HEK293 (cell line): Measurements from ENCODE around the gene ABLIM2.

Experiments used
- CTCF ChIA-PET: fragments of 350-600 bp; formaldehyde crosslinking; extraction: SDS; loops from one replicate; lab custom pipeline; 2021; ENCODE audit warnings: antibody characterized with exemption; lab: Yijun Ruan, JAX
- POLR2A ChIA-PET: fragments of 300-600 bp; formaldehyde crosslinking; extraction: SDS; loops from one replicate; lab custom pipeline; 2020; ENCODE audit warnings: antibody characterized with exemption, inconsistent platforms; lab: Yijun Ruan, JAX
- H3K27ac ChIP-seq: fragments of 200-500 bp; sonication (Bioruptor generic); 2 replicates; pipeline ENCODE4 v1.5.1; 2014; ENCODE audit warnings: low read depth, low read length, control low read depth, inconsistent platforms; ENCODE audit errors: extremely low read depth
- H3K36me3 ChIP-seq, 2 experiments: fragments of 200-500 bp in 1 of 2; sonication (Bioruptor generic) in 1 of 2; 1 replicate in 1 of 2; 2 replicates in 1 of 2; pipeline ENCODE4 v1.5.1; 2014 to 2017; ENCODE audit warnings: inconsistent platforms in 2 of 2, low read length in 2 of 2; ENCODE audit not compliant: control insufficient read depth in 2 of 2, insufficient read depth in 1 of 2
- H3K4me1 ChIP-seq: fragments of 200-500 bp; sonication (Bioruptor generic); 2 replicates; pipeline ENCODE4 v1.5.1; 2014; ENCODE audit warnings: mild to moderate bottlenecking, low read length, inconsistent platforms; ENCODE audit not compliant: control insufficient read depth, insufficient read depth
- H3K4me3 ChIP-seq: 2 replicates; pipeline ENCODE4 v1.5.1; 2011; ENCODE audit warnings: low read depth, mild to moderate bottlenecking, control low read depth, low read length, moderate library complexity
- H3K9me3 ChIP-seq: fragments of 200-500 bp; sonication (Bioruptor generic); 2 replicates; pipeline ENCODE4 v1.5.1; 2014; ENCODE audit warnings: low read depth, low read length, inconsistent platforms; ENCODE audit not compliant: control insufficient read depth, insufficient read depth
- EGR2 ChIP-seq: fragments of 450-650 bp; formaldehyde crosslinking; IDR thresholded peaks from 2 replicates; pipeline ENCODE4 v1.5.1; 2016; ENCODE audit warnings: low read depth, missing biosample characterization, missing genetic modification characterization
- GFI1B ChIP-seq: fragments of 450-650 bp; formaldehyde crosslinking; IDR thresholded peaks from 2 replicates; pipeline ENCODE4 v1.5.1; 2016; ENCODE audit warnings: missing biosample characterization, missing genetic modification characterization
- KLF8 ChIP-seq: fragments of 450-650 bp; formaldehyde crosslinking; IDR thresholded peaks from 2 replicates; pipeline ENCODE4 v1.5.1; 2016; ENCODE audit warnings: missing biosample characterization, missing genetic modification characterization
- OVOL3 ChIP-seq: fragments of 450-650 bp; formaldehyde crosslinking; IDR thresholded peaks from 2 replicates; pipeline ENCODE4 v1.5.1; 2016; ENCODE audit warnings: missing biosample characterization, missing genetic modification characterization
- YY2 ChIP-seq: fragments of 450-650 bp; formaldehyde crosslinking; IDR thresholded peaks from 2 replicates; pipeline ENCODE4 v1.5.1; 2016; ENCODE audit warnings: missing biosample characterization, missing genetic modification characterization
- ZEB2 ChIP-seq: fragments of 450-650 bp; formaldehyde crosslinking; IDR thresholded peaks from 2 replicates; pipeline ENCODE4 v1.5.1; 2016; ENCODE audit warnings: missing biosample characterization, missing genetic modification characterization
- ZIC2 ChIP-seq: fragments of 450-650 bp; formaldehyde crosslinking; IDR thresholded peaks from 2 replicates; pipeline ENCODE4 v1.5.1; 2016; ENCODE audit warnings: missing biosample characterization, missing genetic modification characterization
- ZNF223 ChIP-seq: fragments of 450-650 bp; formaldehyde crosslinking; IDR thresholded peaks from 2 replicates; pipeline ENCODE4 v1.5.1; 2016; ENCODE audit warnings: missing biosample characterization, missing genetic modification characterization
- ZNF23 ChIP-seq: fragments of 450-650 bp; formaldehyde crosslinking; IDR thresholded peaks from 2 replicates; pipeline ENCODE4 v1.5.1; 2016; ENCODE audit warnings: missing biosample characterization, missing genetic modification characterization, borderline replicate concordance
- ZNF354C ChIP-seq: fragments of 450-650 bp; formaldehyde crosslinking; IDR thresholded peaks from 2 replicates; pipeline ENCODE4 v1.5.1; 2016; ENCODE audit warnings: missing biosample characterization, missing genetic modification characterization, low read depth, borderline replicate concordance
- ZNF426 ChIP-seq: fragments of 450-650 bp; formaldehyde crosslinking; IDR thresholded peaks from 2 replicates; pipeline ENCODE4 v1.5.1; 2017; ENCODE audit warnings: missing biosample characterization, missing genetic modification characterization, mild to moderate bottlenecking, inconsistent platforms, moderate library complexity
- ZNF433 ChIP-seq: fragments of 450-650 bp; formaldehyde crosslinking; IDR thresholded peaks from 2 replicates; pipeline ENCODE4 v1.5.1; 2016; ENCODE audit warnings: missing biosample characterization, missing genetic modification characterization, low read depth
- TF ChIP-seq, protein P1 (sequence below): fragments of 450-650 bp; formaldehyde crosslinking; IDR thresholded peaks from 2 replicates; pipeline ENCODE4 v1.5.1; 2016; ENCODE audit warnings: missing biosample characterization, missing genetic modification characterization
- TF ChIP-seq, protein P2 (sequence below): IDR thresholded peaks from 2 replicates; pipeline ENCODE4 v1.6.1; 2011; ENCODE audit warnings: mild to moderate bottlenecking, low read depth, low read length, borderline replicate concordance
- TF ChIP-seq, protein P3 (sequence below): fragments of 450-650 bp; formaldehyde crosslinking; IDR thresholded peaks from 2 replicates; pipeline ENCODE4 v1.5.1; 2017; ENCODE audit warnings: missing biosample characterization, missing genetic modification characterization

ABLIM2 gene

DNA sequence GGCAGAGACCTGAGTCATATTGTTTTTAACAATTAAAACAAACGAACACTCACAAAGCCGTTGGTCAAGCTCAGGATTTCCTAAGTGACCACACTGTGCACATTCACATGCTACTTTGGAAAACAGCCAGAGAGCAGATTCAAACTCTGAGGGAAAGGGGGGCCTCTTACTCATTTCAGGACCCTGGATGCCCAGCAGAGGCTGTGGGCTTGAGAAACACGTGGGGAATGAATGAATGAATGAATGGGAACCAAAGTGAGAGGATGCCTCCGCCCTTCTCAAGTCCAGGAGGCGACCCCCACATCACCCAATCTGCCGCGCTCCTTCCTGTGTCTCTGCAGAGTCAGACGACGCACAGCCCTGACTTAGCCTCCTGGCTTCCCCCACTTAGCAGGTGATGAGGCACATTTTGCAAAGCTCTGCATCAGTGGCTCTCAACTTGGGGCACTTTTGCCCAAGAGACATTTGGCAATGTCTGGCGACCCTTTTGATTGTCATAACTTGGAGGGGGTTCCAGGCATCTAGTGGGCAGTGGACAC, 76.0 kb downstream of the ABLIM2 start:
- ChIA-PET CTCF (no interaction called here), POLR2A (no interaction called here)
- no peaks in the 10 kb centered on the region for H3K4me1 ChIP-seq
- H3K27ac ChIP-seq = no peak overlapping the region
- H3K4me3 ChIP-seq = no peak overlapping the region
- H3K36me3 ChIP-seq = no peaks in the 10 kb centered on the region
- TF ChIP-seq OVOL3 (no peak), ZEB2 (tag by site-specific recombination) (no peak)
- TF ChIP-seq, protein P1, sequence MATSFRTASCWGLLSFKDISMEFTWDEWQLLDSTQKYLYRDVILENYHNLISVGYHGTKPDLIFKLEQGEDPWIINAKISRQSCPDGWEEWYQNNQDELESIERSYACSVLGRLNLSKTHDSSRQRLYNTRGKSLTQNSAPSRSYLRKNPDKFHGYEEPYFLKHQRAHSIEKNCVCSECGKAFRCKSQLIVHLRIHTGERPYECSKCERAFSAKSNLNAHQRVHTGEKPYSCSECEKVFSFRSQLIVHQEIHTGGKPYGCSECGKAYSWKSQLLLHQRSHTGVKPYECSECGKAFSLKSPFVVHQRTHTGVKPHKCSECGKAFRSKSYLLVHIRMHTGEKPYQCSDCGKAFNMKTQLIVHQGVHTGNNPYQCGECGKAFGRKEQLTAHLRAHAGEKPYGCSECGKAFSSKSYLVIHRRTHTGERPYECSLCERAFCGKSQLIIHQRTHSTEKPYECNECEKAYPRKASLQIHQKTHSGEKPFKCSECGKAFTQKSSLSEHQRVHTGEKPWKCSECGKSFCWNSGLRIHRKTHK = no peak
- H3K9me3 ChIP-seq = no peaks in the 10 kb centered on the region

DNA sequence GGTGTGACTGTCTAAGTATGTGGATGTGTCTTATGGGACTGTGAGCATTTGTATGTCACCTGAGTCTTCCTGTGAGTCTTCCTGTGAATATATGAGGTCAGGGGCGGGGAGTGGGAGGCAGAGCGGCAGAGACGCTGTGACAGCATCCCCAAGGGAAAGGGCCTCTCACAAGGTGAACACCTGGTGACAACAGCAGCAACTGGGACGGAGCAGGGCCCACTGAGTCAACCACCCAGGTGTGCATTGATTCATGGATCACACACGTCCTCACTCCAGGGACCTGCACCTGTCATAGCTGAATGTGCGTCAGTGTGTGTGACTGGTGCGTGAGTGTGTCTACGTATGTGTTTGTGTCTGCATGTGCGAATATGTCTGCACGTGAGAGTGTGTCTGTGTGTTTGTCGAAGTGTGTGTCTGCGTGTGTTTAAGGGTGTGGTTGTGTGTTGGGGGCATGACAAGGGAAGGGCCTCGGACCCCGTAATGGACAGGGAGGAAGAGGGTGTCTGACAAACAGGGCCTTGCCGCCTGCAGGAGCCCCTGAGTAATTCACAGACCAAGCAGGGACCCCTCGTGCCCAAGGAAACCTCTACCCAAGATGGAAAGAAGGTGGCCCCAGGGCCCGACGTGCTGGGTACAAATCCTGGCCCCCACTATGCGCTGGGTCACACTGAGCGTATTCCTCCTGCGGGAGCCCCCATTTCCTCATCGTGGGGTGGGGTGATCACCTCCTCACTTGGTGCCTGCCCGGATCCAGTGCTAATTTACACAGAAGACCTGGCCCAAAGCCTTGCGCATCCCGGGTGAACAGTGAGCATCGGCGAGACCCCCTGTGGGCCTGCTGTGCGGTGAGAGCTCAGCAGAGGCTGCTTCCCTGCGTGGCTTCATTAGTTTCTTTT, 76.7 kb downstream of the ABLIM2 start:
- TF ChIP-seq YY2 (no peak), ZIC2 (tag by site-specific recombination) (0 out of 2 replicates have a peak, but pooled peaks have one; percentile 14)
- POLR2A ChIA-PET = no interaction called here
- H3K27ac ChIP-seq = no peak overlapping the region

DNA sequence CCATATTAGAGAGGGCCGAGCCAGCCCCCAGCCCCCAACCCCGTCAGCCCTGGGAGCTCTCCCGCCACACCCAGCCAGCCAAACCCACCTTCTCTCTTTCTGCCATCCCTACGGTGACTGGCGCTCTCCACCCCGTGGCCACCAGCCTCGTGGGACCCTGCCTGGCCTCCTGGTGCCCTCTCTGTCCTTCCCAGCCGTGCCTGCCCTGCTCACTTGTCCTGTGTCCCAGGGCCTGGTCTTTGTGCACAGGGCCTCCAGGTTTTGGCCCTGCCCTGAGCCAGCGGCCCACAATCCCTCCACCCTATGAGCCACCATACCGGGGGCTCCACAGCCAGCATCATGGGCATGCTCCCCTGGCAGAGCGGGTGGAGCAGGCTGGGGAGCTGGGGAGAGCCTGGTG, 77.4 kb downstream of the ABLIM2 start:
- CTCF ChIA-PET = no interaction called here
- H3K9me3 ChIP-seq = no peaks in the 10 kb centered on the region
- POLR2A ChIA-PET = no interaction called here
- H3K27ac ChIP-seq = no peak overlapping the region
- no peak for TF ChIP-seq ZNF433 (tag by site-specific recombination)
- no peak for TF ChIP-seq ZNF354C
- no peak for TF ChIP-seq ZNF223 (tag by site-specific recombination)
- no peak for TF ChIP-seq KLF8 (tag by site-specific recombination)
- TF ChIP-seq, protein P1 = no peak
- TF ChIP-seq ZNF23 (tag by site-specific recombination) = no peak
- no peak for TF ChIP-seq ZNF426
- H3K36me3 ChIP-seq = no peaks in the 10 kb centered on the region
- no peaks in the 10 kb centered on the region for H3K4me1 ChIP-seq
- no peak overlapping the region for H3K4me3 ChIP-seq

More for the DNA sequence above, 76.7 kb downstream of the ABLIM2 start:
- Histone ChIP-seq H3K9me3 (no peaks in the 10 kb centered on the region), H3K4me3 (no peak overlapping the region), H3K36me3 (no peaks in the 10 kb centered on the region), H3K4me1 (no peaks in the 10 kb centered on the region)
- CTCF ChIA-PET = no interaction called here

DNA sequence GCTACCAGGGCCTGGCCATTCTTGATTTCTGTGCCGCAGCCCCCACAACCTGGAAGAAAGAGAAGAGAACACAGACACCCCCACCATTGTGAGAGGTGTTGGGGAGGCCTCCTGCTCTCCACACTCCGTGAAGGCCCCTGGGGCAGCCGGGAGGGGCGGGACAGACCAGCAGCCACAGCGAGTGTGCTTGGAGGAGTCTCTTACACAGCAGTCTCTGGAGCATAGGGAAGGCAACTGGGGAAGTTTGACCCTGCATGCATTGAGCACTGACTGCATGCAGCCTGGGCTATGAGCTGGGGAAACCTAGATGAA, 77.9 kb downstream of the ABLIM2 start:
- no peaks in the 10 kb centered on the region for H3K4me1 ChIP-seq
- TF ChIP-seq EGR2 (tag by site-specific recombination) = no peak
- TF ChIP-seq GFI1B (tag by site-specific recombination) = no peak
- 0 out of 2 replicates have a peak, but pooled peaks have one; percentile 1 for TF ChIP-seq ZIC2 (tag by site-specific recombination)
- TF ChIP-seq, protein P2, sequence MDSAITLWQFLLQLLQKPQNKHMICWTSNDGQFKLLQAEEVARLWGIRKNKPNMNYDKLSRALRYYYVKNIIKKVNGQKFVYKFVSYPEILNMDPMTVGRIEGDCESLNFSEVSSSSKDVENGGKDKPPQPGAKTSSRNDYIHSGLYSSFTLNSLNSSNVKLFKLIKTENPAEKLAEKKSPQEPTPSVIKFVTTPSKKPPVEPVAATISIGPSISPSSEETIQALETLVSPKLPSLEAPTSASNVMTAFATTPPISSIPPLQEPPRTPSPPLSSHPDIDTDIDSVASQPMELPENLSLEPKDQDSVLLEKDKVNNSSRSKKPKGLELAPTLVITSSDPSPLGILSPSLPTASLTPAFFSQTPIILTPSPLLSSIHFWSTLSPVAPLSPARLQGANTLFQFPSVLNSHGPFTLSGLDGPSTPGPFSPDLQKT = no peak
- TF ChIP-seq, protein P3, sequence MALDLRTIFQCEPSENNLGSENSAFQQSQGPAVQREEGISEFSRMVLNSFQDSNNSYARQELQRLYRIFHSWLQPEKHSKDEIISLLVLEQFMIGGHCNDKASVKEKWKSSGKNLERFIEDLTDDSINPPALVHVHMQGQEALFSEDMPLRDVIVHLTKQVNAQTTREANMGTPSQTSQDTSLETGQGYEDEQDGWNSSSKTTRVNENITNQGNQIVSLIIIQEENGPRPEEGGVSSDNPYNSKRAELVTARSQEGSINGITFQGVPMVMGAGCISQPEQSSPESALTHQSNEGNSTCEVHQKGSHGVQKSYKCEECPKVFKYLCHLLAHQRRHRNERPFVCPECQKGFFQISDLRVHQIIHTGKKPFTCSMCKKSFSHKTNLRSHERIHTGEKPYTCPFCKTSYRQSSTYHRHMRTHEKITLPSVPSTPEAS (tag by site-specific recombination) = no peak
- ChIA-PET POLR2A (no interaction called here), CTCF (no interaction called here)
- no peaks in the 10 kb centered on the region for H3K36me3 ChIP-seq
- no peak overlapping the region for H3K27ac ChIP-seq
- no peak overlapping the region for H3K4me3 ChIP-seq
- no peaks in the 10 kb centered on the region for H3K9me3 ChIP-seq
